ENCODE data around the gene TIMM10. TPM values are rescaled to one million over a fixed set of nuclear protein-coding genes. Genes with fewer than 3 reads are reported as not detected.

Gene TIMM10
- total RNA-seq, 1 donor, result 25.7 TPM

GRCh38 chr11:57497303-57498247, 33.0 kb downstream of the TIMM10 start:
- DNase-seq (ENCODE audit: insufficient read length, low spot score, missing footprints), result no peak
- peaks cover 9% of the 10 kb centered on the region for H3K4me1 ChIP-seq (ENCODE audit: insufficient read depth, low read length)
- H3K27ac ChIP-seq (ENCODE audit: low read depth, low read length), result no peak overlapping the region
- H3K36me3 ChIP-seq (ENCODE audit: insufficient read depth, low read length), result no peaks in the 10 kb centered on the region
- no peak for TF ChIP-seq CTCF (IDR thresholded peaks at IDR 0.05; ENCODE audit: extremely low read depth, low read depth, low read length)
- H3K79me2 ChIP-seq (ENCODE audit: insufficient read depth, low read length), result no peaks in the 10 kb centered on the region
- no peak overlapping the region for H3K4me2 ChIP-seq (ENCODE audit: insufficient read depth, low read length)
- H2AFZ ChIP-seq (ENCODE audit: low read length), result no peak overlapping the region
- no peak overlapping the region for H3K4me3 ChIP-seq (ENCODE audit: insufficient read depth, low read length)
- H4K20me1 ChIP-seq (ENCODE audit: insufficient read depth, low read length), result no peaks in the 10 kb centered on the region
- H3K27me3 ChIP-seq (ENCODE audit: insufficient read depth, low read length), result no peaks in the 10 kb centered on the region
- H3K9me3 ChIP-seq (ENCODE audit: low read depth, low read length), result no peaks in the 10 kb centered on the region

GRCh38 chr11:57496109-57496820, 34.3 kb downstream of the TIMM10 start:
- H3K9me3 ChIP-seq (ENCODE audit: low read depth, low read length), result no peaks in the 10 kb centered on the region
- H3K36me3 ChIP-seq (ENCODE audit: insufficient read depth, low read length), result no peaks in the 10 kb centered on the region
- H4K20me1 ChIP-seq (ENCODE audit: insufficient read depth, low read length), result no peaks in the 10 kb centered on the region
- H3K4me3 ChIP-seq (ENCODE audit: insufficient read depth, low read length), result no peak overlapping the region
- DNase-seq (ENCODE audit: insufficient read length, low spot score, missing footprints), result peak; percentile 60
- no peak overlapping the region for H2AFZ ChIP-seq (ENCODE audit: low read length)
- H3K79me2 ChIP-seq (ENCODE audit: insufficient read depth, low read length), result no peaks in the 10 kb centered on the region
- TF ChIP-seq CTCF (IDR thresholded peaks at IDR 0.05; ENCODE audit: extremely low read depth, low read depth, low read length), result no peak
- no peak overlapping the region for H3K4me2 ChIP-seq (ENCODE audit: insufficient read depth, low read length)
- peaks cover 9% of the 10 kb centered on the region for H3K4me1 ChIP-seq (ENCODE audit: insufficient read depth, low read length)
- H3K27ac ChIP-seq (ENCODE audit: low read depth, low read length), result no peak overlapping the region
- no peaks in the 10 kb centered on the region for H3K27me3 ChIP-seq (ENCODE audit: insufficient read depth, low read length)

- Histone ChIP-seq H3K9me3 (ENCODE audit: low read depth, low read length) (no peaks in the 10 kb centered on the region), H4K20me1 (ENCODE audit: insufficient read depth, low read length) (no peaks in the 10 kb centered on the region), H3K79me2 (ENCODE audit: insufficient read depth, low read length) (no peaks in the 10 kb centered on the region), H3K27ac (ENCODE audit: low read depth, low read length) (no peak overlapping the region), H3K4me2 (ENCODE audit: insufficient read depth, low read length) (no peak overlapping the region), H3K4me1 (ENCODE audit: insufficient read depth, low read length) (no peaks in the 10 kb centered on the region), H2AFZ (ENCODE audit: low read length) (no peak overlapping the region), H3K27me3 (ENCODE audit: insufficient read depth, low read length) (no peaks in the 10 kb centered on the region), H3K36me3 (ENCODE audit: insufficient read depth, low read length) (no peaks in the 10 kb centered on the region), H3K4me3 (ENCODE audit: insufficient read depth, low read length) (no peak overlapping the region)
- TF ChIP-seq CTCF (IDR thresholded peaks at IDR 0.05; ENCODE audit: extremely low read depth, low read depth, low read length), result peak; percentile 84
- DNase-seq (ENCODE audit: insufficient read length, low spot score, missing footprints), result peak; percentile 71
Observed at GRCh38 chr11:57493507-57494503, 36.7 kb downstream of the TIMM10 start.

Data from osteoblast (primary cell).